Glutamatergic neuron (in vitro differentiated cells): ENCODE measurements around the gene HNRNPA3. TPM values are rescaled to one million over a fixed set of nuclear protein-coding genes. Genes with fewer than 3 reads are reported as not detected.

Source experiments
- DNase-seq: peaks from one replicate; pipeline ENCODE4 v3.0.0; 2022
- H3K27ac Mint-ChIP-seq: one replicate; pipeline ENCODE4 v1.8.0; 2020; ENCODE audit warnings: mild to moderate bottlenecking, mixed read lengths, inconsistent platforms; ENCODE audit not compliant: unreplicated experiment
- H3K27me3 Mint-ChIP-seq: one replicate; pipeline ENCODE4 v1.8.0; 2020; ENCODE audit warnings: mild to moderate bottlenecking, moderate library complexity, mixed read lengths, inconsistent platforms; ENCODE audit not compliant: unreplicated experiment
- H3K36me3 Mint-ChIP-seq: one replicate; pipeline ENCODE4 v1.8.0; 2020; ENCODE audit warnings: mild to moderate bottlenecking, mixed read lengths, inconsistent platforms; ENCODE audit not compliant: unreplicated experiment
- H3K4me1 Mint-ChIP-seq: one replicate; pipeline ENCODE4 v1.8.0; 2020; ENCODE audit warnings: mild to moderate bottlenecking, low read depth, mixed read lengths, inconsistent platforms; ENCODE audit not compliant: unreplicated experiment
- H3K4me3 Mint-ChIP-seq: one replicate; pipeline ENCODE4 v1.8.0; 2020; ENCODE audit warnings: mild to moderate bottlenecking, mixed read lengths, inconsistent platforms; ENCODE audit not compliant: unreplicated experiment
- H3K9me3 Mint-ChIP-seq: one replicate; pipeline ENCODE4 v1.8.0; 2020; ENCODE audit warnings: mild to moderate bottlenecking, moderate library complexity, mixed read lengths, inconsistent platforms; ENCODE audit not compliant: unreplicated experiment
- total RNA-seq: library from RNA; stranded (reverse); fragmentation: NEBNext Ultra II Directional; extraction: Animal tissue kit (Norgen Biotek cat#: 25700); gene quantifications from one replicate; pipeline ENCODE4 v1.2.1, GENCODE V29; 2021; ENCODE audit not compliant: unreplicated experiment
- TF ChIP-seq, protein P1 (sequence below): fragments of 200-600 bp; sonication (generic); IDR thresholded peaks from one replicate; pipeline ENCODE4 v1.5.0; 2021; ENCODE audit not compliant: partially characterized antibody, unreplicated experiment

The HNRNPA3 gene
- total RNA-seq, 1 donor from 2014 or later, result 251 TPM

GRCh38 chr2:177225965-177226360 lies 13.4 kb downstream of the HNRNPA3 start:
- Mint-ChIP-seq H3K4me3 (no peak overlapping the region), H3K9me3 (peaks cover 17% of the 10 kb centered on the region), H3K27ac (no peak overlapping the region), H3K27me3 (peaks cover 9% of the 10 kb centered on the region), H3K4me1 (peaks cover 26% of the 10 kb centered on the region), H3K36me3 (peaks cover 5% of the 10 kb centered on the region)
- TF ChIP-seq, protein P1, sequence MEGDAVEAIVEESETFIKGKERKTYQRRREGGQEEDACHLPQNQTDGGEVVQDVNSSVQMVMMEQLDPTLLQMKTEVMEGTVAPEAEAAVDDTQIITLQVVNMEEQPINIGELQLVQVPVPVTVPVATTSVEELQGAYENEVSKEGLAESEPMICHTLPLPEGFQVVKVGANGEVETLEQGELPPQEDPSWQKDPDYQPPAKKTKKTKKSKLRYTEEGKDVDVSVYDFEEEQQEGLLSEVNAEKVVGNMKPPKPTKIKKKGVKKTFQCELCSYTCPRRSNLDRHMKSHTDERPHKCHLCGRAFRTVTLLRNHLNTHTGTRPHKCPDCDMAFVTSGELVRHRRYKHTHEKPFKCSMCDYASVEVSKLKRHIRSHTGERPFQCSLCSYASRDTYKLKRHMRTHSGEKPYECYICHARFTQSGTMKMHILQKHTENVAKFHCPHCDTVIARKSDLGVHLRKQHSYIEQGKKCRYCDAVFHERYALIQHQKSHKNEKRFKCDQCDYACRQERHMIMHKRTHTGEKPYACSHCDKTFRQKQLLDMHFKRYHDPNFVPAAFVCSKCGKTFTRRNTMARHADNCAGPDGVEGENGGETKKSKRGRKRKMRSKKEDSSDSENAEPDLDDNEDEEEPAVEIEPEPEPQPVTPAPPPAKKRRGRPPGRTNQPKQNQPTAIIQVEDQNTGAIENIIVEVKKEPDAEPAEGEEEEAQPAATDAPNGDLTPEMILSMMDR, result no peak
- DNase-seq, result no peak

- Mint-ChIP-seq H3K4me3 (peak overlapping the region; percentile 80), H3K27ac (peak overlapping the region; percentile 92), H3K9me3 (peaks cover 14% of the 10 kb centered on the region), H3K27me3 (peaks cover 9% of the 10 kb centered on the region), H3K4me1 (peaks cover 28% of the 10 kb centered on the region), H3K36me3 (peaks cover 4% of the 10 kb centered on the region)
- peak; percentile 62 for DNase-seq
- TF ChIP-seq, protein P1, result no peak
These were observed 17.0 kb downstream of the HNRNPA3 start for GRCh38 chr2:177229442-177230242.

DNA sequence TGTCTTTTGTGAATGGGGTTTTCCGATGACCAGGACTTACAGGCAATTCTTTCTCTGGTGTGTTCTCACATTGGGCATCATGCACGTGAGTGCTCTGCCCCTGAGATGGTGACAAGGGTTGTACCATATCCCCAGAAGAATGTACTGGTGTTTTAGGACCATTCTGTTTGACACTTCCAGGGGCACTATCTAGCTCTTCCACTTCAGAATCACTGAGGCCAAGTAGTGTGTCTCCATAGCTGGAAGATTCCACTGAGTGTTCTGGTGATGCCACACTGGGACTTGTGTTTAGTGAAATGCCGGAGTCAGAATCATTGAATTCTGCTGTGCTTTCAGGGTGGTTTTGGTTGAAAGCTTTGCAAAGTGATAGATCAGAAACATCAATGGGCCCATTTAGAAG lies 18.7 kb downstream of the HNRNPA3 start:
- Mint-ChIP-seq H3K9me3 (peaks cover 20% of the 10 kb centered on the region), H3K27ac (no peak overlapping the region), H3K36me3 (peaks cover 4% of the 10 kb centered on the region), H3K4me3 (no peak overlapping the region), H3K4me1 (peaks cover 32% of the 10 kb centered on the region), H3K27me3 (peaks cover 9% of the 10 kb centered on the region)
- no peak for DNase-seq
- TF ChIP-seq, protein P1, result no peak

DNA sequence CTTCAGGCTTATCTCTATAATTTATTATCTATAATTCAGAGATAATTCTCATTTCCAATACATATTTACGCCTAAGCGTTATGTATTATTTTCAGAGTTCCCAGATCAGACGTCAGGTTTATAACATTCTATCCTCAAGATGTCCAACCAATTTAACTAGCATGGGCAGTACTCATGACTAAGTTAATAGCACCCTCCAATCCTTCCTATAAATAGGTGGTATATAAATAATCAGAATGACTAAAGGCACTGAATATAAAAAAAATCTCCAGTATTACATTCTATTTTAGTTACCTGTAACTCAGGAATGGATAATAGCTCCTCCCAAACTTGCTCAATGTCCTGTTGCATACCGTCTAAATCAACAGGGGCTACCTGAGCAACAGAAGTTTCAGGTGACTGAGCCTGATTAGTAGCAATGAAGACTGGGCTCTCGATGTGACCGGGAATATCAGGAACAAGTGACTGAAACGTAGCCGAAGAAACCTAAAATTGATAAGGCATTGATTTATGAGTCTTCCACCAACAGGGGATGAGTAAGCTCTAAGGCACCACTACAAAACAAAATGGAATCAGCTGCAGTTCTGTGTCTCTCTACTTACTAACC lies 19.6 kb downstream of the HNRNPA3 start:
- Mint-ChIP-seq H3K36me3 (peaks cover 4% of the 10 kb centered on the region), H3K9me3 (peaks cover 17% of the 10 kb centered on the region), H3K27ac (no peak overlapping the region), H3K4me1 (peaks cover 29% of the 10 kb centered on the region), H3K4me3 (no peak overlapping the region), H3K27me3 (peaks cover 9% of the 10 kb centered on the region)
- no peak for DNase-seq
- TF ChIP-seq, protein P1, result no peak

GRCh38 chr2:177234267-177234666 lies 21.7 kb downstream of the HNRNPA3 start:
- Mint-ChIP-seq H3K9me3 (peaks cover 12% of the 10 kb centered on the region), H3K27me3 (peaks cover 6% of the 10 kb centered on the region), H3K4me3 (no peak overlapping the region), H3K36me3 (peaks cover 4% of the 10 kb centered on the region), H3K27ac (no peak overlapping the region), H3K4me1 (peaks cover 30% of the 10 kb centered on the region)
- DNase-seq, result no peak
- TF ChIP-seq, protein P1, result no peak
